Suprapubic skin (tissue), 3 donors: ENCODE measurements around the gene ETV7.

Experiments used
- POLR2AphosphoS5 ChIP-seq, 3 donors: sonication (generic); formaldehyde crosslinking; IDR thresholded peaks; one replicate each; pipeline ENCODE4 v1.6.1; 2017; ENCODE audit warnings: antibody characterized with exemption in 3 of 3
- TF ChIP-seq, protein P1 (sequence below), 2 donors: fragments of 200-600 bp in 1 of 2; fragments of 450-650 bp in 1 of 2; sonication (generic) in 1 of 2; IDR thresholded peaks; one replicate each; pipeline ENCODE4 v1.5.1; 2016 to 2019; ENCODE audit warnings: antibody characterized with exemption in 2 of 2, mild to moderate bottlenecking in 1 of 2, moderate library complexity in 1 of 2

DNA sequence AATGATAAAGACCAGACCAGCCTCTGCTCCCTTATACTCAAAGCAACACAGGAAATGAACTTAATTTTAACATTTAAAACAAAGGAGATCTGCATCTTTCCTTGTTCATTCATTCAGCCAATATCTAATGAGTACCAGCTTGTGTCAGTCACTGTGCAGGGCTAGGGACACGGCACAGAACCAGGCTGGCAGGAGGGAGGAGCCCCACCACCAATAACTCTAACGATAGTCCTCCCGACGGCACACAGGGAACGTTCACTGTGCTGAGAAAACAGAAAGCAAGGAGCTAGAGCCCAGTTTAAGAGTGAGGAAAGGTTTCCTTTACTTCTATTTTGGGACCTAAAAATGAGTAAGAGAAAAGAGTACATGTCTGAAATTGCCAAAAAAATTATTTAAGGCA, 9.9 kb downstream of the ETV7 start:
- TF ChIP-seq, protein P1, sequence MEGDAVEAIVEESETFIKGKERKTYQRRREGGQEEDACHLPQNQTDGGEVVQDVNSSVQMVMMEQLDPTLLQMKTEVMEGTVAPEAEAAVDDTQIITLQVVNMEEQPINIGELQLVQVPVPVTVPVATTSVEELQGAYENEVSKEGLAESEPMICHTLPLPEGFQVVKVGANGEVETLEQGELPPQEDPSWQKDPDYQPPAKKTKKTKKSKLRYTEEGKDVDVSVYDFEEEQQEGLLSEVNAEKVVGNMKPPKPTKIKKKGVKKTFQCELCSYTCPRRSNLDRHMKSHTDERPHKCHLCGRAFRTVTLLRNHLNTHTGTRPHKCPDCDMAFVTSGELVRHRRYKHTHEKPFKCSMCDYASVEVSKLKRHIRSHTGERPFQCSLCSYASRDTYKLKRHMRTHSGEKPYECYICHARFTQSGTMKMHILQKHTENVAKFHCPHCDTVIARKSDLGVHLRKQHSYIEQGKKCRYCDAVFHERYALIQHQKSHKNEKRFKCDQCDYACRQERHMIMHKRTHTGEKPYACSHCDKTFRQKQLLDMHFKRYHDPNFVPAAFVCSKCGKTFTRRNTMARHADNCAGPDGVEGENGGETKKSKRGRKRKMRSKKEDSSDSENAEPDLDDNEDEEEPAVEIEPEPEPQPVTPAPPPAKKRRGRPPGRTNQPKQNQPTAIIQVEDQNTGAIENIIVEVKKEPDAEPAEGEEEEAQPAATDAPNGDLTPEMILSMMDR (IDR thresholded peaks at IDR 0.05), result no peak
- TF ChIP-seq POLR2AphosphoS5 (IDR thresholded peaks at IDR 0.05), result no peak
